Stomach (tissue), 9 donors: ENCODE measurements around the gene ADGRD1. TPM values are rescaled to one million over a fixed set of nuclear protein-coding genes. Genes with fewer than 3 reads are reported as not detected.
A peak's percentile ranks its signal among the peaks of the same experiment; 100 is the strongest.

ENCODE experiments used
- DNase-seq, 2 donors: peaks; one replicate each; pipeline versions ENCODE4 v3.0.0 to v3.0.0-alpha.2; 2013 to 2019
- H3K27ac ChIP-seq, 5 donors: fragments of 200-600 bp in 4 of 5; sonication (generic) in 4 of 5; one replicate each; pipeline ENCODE4 v1.5.1; 2013 to 2019; ENCODE audit warnings: mild to moderate bottlenecking in 1 of 5, moderate library complexity in 1 of 5
- H3K27me3 ChIP-seq, 3 donors: fragments of 200-600 bp; sonication (generic); one replicate each; pipeline ENCODE4 v1.5.1; 2017 to 2019; ENCODE audit warnings: mixed run types in 1 of 3
- H3K36me3 ChIP-seq, 4 donors: fragments of 200-600 bp; sonication (generic); 1 replicate in 3 of 4; 2 replicates in 1 of 4; pipeline ENCODE4 v1.5.1; 2016 to 2019
- H3K4me1 ChIP-seq, 4 donors: fragments of 200-600 bp; sonication (generic); one replicate each; pipeline ENCODE4 v1.5.1; 2016 to 2019
- H3K4me3 ChIP-seq, 4 donors: fragments of 200-600 bp; sonication (generic) in 3 of 4; one replicate each; pipeline ENCODE4 v1.5.1; 2016 to 2019; ENCODE audit warnings: mild to moderate bottlenecking in 1 of 4
- H3K9me3 ChIP-seq, 4 donors: fragments of 200-600 bp; sonication (generic); one replicate each; pipeline ENCODE4 v1.5.1; 2016 to 2019
- CTCF ChIP-seq, 7 experiments: fragments of 450-650 bp in 4 of 7; fragments of 200-600 bp in 3 of 7; sonication (generic) in 3 of 7; IDR thresholded peaks; one replicate each; pipeline ENCODE4 v1.5.1; 2016 to 2019; ENCODE audit warnings: antibody characterized with exemption in 7 of 7, control low read depth in 2 of 7, mild to moderate bottlenecking in 1 of 7
- EP300 ChIP-seq: sonication (generic); formaldehyde crosslinking; IDR thresholded peaks from one replicate; pipeline ENCODE4 v1.6.1; 2017; ENCODE audit warnings: antibody characterized with exemption
- POLR2A ChIP-seq, 4 donors: fragments of 450-650 bp; IDR thresholded peaks; one replicate each; pipeline ENCODE4 v1.6.1; 2016; ENCODE audit warnings: antibody characterized with exemption in 4 of 4, control low read depth in 2 of 4, mild to moderate bottlenecking in 1 of 4, moderate library complexity in 1 of 4
- POLR2AphosphoS5 ChIP-seq, 3 donors: sonication (generic); formaldehyde crosslinking; IDR thresholded peaks; one replicate each; pipeline ENCODE4 v1.6.1; 2016; ENCODE audit warnings: antibody characterized with exemption in 3 of 3
- WGBS, 5 donors: extraction: QIAGEN DNeasy Blood & Tissue Kit in 3 of 5; methylation state at CpG; one replicate each; pipeline versions ENCODE4 v1.1.5 to v1.1.7; 2013 to 2018; 5-methylcytosine and 5-hydroxymethylcytosine counted together
- intact Hi-C: fragments of 100-400 bp; cut with DNase I; formaldehyde crosslinking; loops from one replicate; pipeline ENCODE4 v1.15.1; 2023; ENCODE audit warnings: low total_unique reads
- polyA plus RNA-seq, 3 donors: library from polyadenylated mRNA; stranded (reverse); fragments of 200-250 nt; gene quantifications; one replicate each; pipeline ENCODE4 v1.2.3, GENCODE V29; 2013
- total RNA-seq, 5 donors: library from RNA; depleted of rRNA; stranded (reverse); fragments of >200 nt; gene quantifications; one replicate each; pipeline versions ENCODE4 v1.1.0 to v1.2.3, GENCODE V29; 2014 to 2016
- donor health status: healthy with polysubstance abuse.
- donor health status: Bipolar disorder and iron deficiency.
- donor health status: healthy.

The ADGRD1 gene
- total and polyA plus RNA-seq, 8 donors = 3.7 to 43.8 (median 15.4) TPM

- DNase-seq = peak in 1 of 2 donors; percentile 36
- H3K36me3 ChIP-seq = peaks cover 0 to 8% (median 1%) of the 10 kb centered on the region in 4 donors
- intact Hi-C loops = no loop called here
- H3K4me3 ChIP-seq = no peak overlapping the region
- TF ChIP-seq EP300 (no peak), POLR2AphosphoS5 (IDR thresholded peaks at IDR 0.05) (no peak), CTCF (IDR thresholded peaks at IDR 0.05) (no peak), POLR2A (IDR thresholded peaks at IDR 0.05) (no peak)
- H3K4me1 ChIP-seq = peaks cover 0 to 6% (median 0%) of the 10 kb centered on the region in 4 donors
- 41 to 78% (median 48%) methylated on average over 4 of the region's 4 CpGs for WGBS, 5 donors
- H3K27ac ChIP-seq = no peak overlapping the region
- no peaks in the 10 kb centered on the region for H3K9me3 ChIP-seq
- H3K27me3 ChIP-seq = peaks cover 0 to 11% (median 7%) of the 10 kb centered on the region in 3 donors
Measured at GRCh38 chr12:131112700-131113290, 159.1 kb downstream of the ADGRD1 start.

GRCh38 chr12:131113568-131114270 lies 160.0 kb downstream of the ADGRD1 start:
- H3K4me1 ChIP-seq = peaks cover 0 to 6% (median 0%) of the 10 kb centered on the region in 4 donors
- peaks cover 0 to 11% (median 7%) of the 10 kb centered on the region in 3 donors for H3K27me3 ChIP-seq
- WGBS, 5 donors = 78 to 85% (median 82%) methylated on average over 18 of the region's 18 CpGs
- no peak for TF ChIP-seq POLR2A (IDR thresholded peaks at IDR 0.05)
- no peak for TF ChIP-seq POLR2AphosphoS5 (IDR thresholded peaks at IDR 0.05)
- TF ChIP-seq EP300 = no peak
- no peak for TF ChIP-seq CTCF (IDR thresholded peaks at IDR 0.05)
- intact Hi-C loops = no loop called here
- H3K4me3 ChIP-seq = no peak overlapping the region
- H3K36me3 ChIP-seq = peaks cover 0 to 4% (median 0%) of the 10 kb centered on the region in 4 donors
- H3K27ac ChIP-seq = no peak overlapping the region
- no peaks in the 10 kb centered on the region for H3K9me3 ChIP-seq
- no peak for DNase-seq

GRCh38 chr12:131114271-131114670 lies 160.6 kb downstream of the ADGRD1 start:
- Histone ChIP-seq H3K4me1 (peaks cover 0 to 6% (median 0%) of the 10 kb centered on the region in 4 donors), H3K9me3 (no peaks in the 10 kb centered on the region), H3K27ac (no peak overlapping the region), H3K27me3 (peaks cover 0 to 11% (median 7%) of the 10 kb centered on the region in 3 donors), H3K36me3 (peaks cover 0 to 4% (median 0%) of the 10 kb centered on the region in 4 donors), H3K4me3 (no peak overlapping the region)
- intact Hi-C loops = no loop called here
- TF ChIP-seq EP300 = no peak
- no peak for TF ChIP-seq POLR2A (IDR thresholded peaks at IDR 0.05)
- TF ChIP-seq POLR2AphosphoS5 (IDR thresholded peaks at IDR 0.05) = no peak
- TF ChIP-seq CTCF (IDR thresholded peaks at IDR 0.05) = no peak
- no peak for DNase-seq
- WGBS, 5 donors = 66 to 80% (median 74%) methylated on average over 5 of the region's 5 CpGs

- H3K27me3 ChIP-seq = peaks cover 0 to 11% (median 7%) of the 10 kb centered on the region in 3 donors
- no peaks in the 10 kb centered on the region for H3K9me3 ChIP-seq
- H3K27ac ChIP-seq = no peak overlapping the region
- H3K4me3 ChIP-seq = no peak overlapping the region
- peaks cover 0 to 4% (median 0%) of the 10 kb centered on the region in 4 donors for H3K36me3 ChIP-seq
- peaks cover 0 to 6% (median 0%) of the 10 kb centered on the region in 4 donors for H3K4me1 ChIP-seq
- 71 to 74% (median 73%) methylated on average over 18 of the region's 18 CpGs for WGBS, 5 donors
- DNase-seq = no peak
- intact Hi-C loops = no loop called here
- TF ChIP-seq EP300 (no peak), CTCF (IDR thresholded peaks at IDR 0.05) (no peak), POLR2AphosphoS5 (IDR thresholded peaks at IDR 0.05) (no peak), POLR2A (IDR thresholded peaks at IDR 0.05) (no peak)
Measured at GRCh38 chr12:131114942-131115584, 161.4 kb downstream of the ADGRD1 start.
